Kidney epithelial cell (primary cell): Measurements from ENCODE around the gene AATK. TPM values are rescaled to one million over a fixed set of nuclear protein-coding genes. Genes with fewer than 3 reads are reported as not detected.

ENCODE experiments used
- DNase-seq: peaks from one replicate; pipeline ENCODE4 v3.0.0-alpha.2; 2010; ENCODE audit warnings: low read depth
- H3K27me3 ChIP-seq: 2 replicates; pipeline ENCODE4 v1.6.0; 2011; ENCODE audit warnings: low read length; ENCODE audit not compliant: control insufficient read depth, insufficient read depth
- H3K36me3 ChIP-seq: 2 replicates; pipeline ENCODE4 v1.5.1; 2011; ENCODE audit warnings: low read length; ENCODE audit not compliant: control insufficient read depth, insufficient read depth
- H3K4me3 ChIP-seq: 2 replicates; pipeline ENCODE4 v1.5.1; 2011; ENCODE audit warnings: low read depth, mild to moderate bottlenecking, control low read depth, low read length
- total RNA-seq: library from RNA; depleted of rRNA; stranded (reverse); fragments of >200 nt; gene quantifications from 2 replicates; pipeline ENCODE4 v1.2.3, GENCODE V29; 2015
- TF ChIP-seq, protein P1 (sequence below): IDR thresholded peaks from 2 replicates; pipeline ENCODE4 v1.5.1; 2011; ENCODE audit warnings: mild to moderate bottlenecking, moderate library complexity, low read length, control low read depth, inconsistent platforms; ENCODE audit not compliant: insufficient read depth, poor library complexity, severe bottlenecking

The AATK gene
- total RNA-seq, 1 donor from 2014 or later, result 0.33 TPM

DNA sequence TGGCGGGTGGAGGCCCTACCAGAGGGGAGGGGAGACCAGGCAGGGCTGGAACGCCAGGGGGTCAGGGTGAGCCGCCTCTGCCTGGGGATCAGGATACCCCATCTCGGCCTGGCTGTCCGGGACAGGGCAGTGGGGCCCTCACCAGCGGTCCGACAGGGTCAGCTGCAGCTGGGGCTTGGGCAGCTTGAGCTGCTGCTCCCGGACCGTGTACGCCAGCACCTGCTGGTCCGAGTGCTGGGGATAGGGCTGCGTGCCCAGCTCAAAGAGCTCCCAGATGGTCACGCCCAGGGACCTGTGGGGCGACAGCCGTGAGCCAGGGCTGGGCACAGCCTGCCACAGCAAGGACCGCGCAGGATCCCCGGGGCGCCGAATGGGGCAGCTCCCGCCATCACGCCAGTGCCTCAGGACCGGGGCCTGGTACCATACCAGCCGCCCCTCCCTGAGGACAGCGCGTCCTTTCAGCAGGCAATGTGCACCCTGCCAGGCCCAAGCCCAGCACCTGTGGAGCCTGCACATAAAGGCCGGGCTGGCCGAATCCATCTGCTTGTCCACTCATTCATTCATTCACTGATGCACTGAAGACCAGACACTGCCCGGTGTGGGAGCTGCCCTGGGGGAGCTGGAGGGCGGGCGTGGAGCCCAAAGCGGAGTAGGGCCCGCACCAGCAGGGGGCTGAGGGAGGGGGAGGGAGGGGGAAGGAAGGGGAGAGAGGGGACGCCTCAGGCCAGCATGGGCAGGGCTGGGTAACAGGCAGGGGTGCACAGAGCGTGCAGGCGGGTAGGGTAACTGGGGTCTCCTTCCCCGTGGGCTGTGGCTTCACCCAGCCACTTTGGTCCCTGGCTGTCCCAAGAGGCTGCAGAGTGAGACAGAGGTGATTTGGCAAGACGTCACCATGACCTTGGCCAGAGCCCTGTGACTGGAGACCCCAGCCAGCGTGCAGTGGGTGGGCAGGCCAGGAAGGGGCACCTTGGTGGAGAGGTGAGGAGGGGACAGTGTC lies 42.7 kb downstream of the AATK start:
- TF ChIP-seq, protein P1, sequence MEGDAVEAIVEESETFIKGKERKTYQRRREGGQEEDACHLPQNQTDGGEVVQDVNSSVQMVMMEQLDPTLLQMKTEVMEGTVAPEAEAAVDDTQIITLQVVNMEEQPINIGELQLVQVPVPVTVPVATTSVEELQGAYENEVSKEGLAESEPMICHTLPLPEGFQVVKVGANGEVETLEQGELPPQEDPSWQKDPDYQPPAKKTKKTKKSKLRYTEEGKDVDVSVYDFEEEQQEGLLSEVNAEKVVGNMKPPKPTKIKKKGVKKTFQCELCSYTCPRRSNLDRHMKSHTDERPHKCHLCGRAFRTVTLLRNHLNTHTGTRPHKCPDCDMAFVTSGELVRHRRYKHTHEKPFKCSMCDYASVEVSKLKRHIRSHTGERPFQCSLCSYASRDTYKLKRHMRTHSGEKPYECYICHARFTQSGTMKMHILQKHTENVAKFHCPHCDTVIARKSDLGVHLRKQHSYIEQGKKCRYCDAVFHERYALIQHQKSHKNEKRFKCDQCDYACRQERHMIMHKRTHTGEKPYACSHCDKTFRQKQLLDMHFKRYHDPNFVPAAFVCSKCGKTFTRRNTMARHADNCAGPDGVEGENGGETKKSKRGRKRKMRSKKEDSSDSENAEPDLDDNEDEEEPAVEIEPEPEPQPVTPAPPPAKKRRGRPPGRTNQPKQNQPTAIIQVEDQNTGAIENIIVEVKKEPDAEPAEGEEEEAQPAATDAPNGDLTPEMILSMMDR, result no peak
- DNase-seq, result no peak
- no peaks in the 10 kb centered on the region for H3K36me3 ChIP-seq
- peaks cover 51% of the 10 kb centered on the region for H3K27me3 ChIP-seq
- no peak overlapping the region for H3K4me3 ChIP-seq

DNA sequence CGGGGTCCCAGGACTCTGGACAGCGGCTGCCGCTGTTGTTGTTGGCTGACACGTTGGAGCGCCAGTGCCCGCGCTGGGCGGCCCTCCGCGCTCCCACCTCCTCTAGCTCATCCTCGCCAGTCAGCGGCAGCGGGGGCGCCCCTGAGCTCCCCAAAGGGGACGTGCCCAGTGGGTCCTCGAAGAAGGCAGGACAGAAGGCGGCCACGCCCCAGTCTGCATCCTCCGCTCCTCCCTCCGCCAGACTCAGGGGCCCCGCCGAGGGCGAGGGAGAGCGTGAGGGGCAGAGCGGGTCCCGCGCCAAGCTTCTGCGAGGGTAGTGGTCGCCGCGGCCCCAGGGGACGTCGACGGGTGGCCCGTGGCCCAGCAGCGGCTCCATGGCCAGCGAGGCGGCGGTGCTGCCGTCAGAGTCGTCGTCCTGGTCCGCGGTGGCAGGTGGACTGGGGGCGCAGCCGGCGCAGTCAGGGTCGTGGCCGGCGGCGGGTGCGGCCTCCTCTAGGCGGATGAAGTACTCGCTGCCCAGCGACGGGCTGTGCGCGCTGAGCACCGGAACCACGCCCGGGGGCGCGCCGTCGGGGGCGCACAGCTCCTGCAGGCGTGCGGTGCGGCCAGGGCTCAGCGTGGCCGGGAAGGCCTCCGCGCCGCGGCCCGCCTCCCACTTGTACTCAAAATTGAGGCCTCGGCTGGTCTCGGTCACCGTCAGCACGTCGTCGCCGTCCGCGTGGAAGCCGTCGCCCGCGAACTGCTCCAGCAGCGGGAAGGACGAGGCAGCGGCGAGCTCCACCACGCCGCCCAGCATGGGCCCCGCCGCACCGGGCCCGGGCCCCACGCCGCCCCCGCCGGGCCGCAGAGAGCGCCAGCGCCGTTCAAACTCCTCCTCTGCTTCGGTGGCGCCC lies 43.9 kb downstream of the AATK start:
- DNase-seq, result no peak
- H3K36me3 ChIP-seq, result no peaks in the 10 kb centered on the region
- no peak overlapping the region for H3K4me3 ChIP-seq
- TF ChIP-seq, protein P1, result no peak
- peaks cover 44% of the 10 kb centered on the region for H3K27me3 ChIP-seq

DNA sequence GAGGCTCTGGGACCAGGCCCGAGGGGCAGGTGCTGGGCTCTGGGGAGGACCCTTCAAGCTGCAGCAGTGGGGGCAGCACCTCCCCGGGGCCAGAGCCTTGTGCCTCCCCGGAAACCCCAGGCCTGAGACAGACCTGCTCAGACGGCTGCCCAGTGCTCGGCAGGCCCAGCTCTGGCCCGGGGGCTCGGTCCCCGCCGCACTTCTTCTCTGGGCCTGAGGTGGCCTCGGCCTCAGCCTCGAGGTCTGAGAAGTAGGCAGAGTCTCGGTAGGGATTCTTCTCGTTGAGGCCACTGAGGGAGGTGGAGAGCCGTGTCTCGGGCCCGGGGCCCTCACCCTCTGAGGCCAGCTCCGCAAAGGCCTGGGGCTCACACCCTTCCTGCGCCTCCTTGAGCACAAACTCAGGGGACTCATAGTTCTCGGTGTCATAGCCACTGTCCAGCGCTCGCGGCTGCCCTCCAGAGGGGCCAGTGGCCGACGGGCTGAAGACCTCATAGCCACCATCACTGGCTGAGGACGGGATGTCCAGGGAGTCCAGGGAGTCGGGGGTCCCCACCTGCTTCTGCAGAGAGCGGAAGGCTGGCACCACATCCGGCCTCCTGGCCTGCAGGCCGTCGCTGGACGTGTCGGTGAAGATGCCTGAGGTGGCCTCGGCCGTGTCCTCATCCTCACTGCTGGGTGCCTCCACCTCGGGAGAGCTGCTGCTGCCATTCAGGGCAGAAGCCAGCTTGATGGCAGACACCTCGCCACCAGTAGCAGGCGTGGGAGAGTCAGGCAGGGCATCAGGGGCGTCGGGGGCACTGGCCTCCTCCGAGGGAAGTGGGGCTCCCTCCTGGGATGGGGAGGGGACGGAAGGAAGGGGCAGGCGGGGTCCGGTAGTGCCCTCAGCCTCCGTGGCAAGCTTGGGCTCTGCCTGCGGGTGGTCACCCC lies 45.1 kb downstream of the AATK start:
- Histone ChIP-seq H3K36me3 (no peaks in the 10 kb centered on the region), H3K27me3 (peaks cover 40% of the 10 kb centered on the region), H3K4me3 (no peak overlapping the region)
- DNase-seq, result no peak
- TF ChIP-seq, protein P1, result no peak

DNA sequence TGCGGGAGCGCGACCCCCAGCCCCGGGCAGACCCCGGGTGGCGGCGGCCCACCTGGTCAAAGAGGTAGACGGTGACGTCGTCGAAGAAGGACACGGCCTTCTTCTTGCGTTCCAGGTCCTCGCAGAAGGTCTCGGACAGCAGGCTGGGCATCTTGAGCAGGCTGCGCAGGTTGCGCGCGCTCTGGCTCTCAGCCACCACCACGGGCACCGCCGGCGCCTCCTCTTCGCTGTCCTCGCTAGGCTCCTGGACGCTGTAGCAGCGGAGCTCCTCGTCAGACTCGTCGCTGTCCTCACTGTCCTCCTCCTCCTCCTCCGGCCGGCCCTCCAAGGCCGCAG lies 45.9 kb downstream of the AATK start:
- Histone ChIP-seq H3K4me3 (no peak overlapping the region), H3K27me3 (peaks cover 38% of the 10 kb centered on the region), H3K36me3 (no peaks in the 10 kb centered on the region)
- TF ChIP-seq, protein P1, result no peak
- no peak for DNase-seq
